H1 (cell line): ENCODE data around the gene RNU6-1. TPM values are rescaled to one million over a fixed set of nuclear protein-coding genes. Genes with fewer than 3 reads are reported as not detected.
A peak's percentile ranks its signal among the peaks of the same experiment; 100 is the strongest.

Experiments
- EP300 ChIP-seq, 2 experiments: IDR thresholded peaks; 1 replicate in 1 of 2; 2 replicates in 1 of 2; pipeline ENCODE4 v1.6.1; 2011 to 2012; ENCODE audit warnings: low read depth in 2 of 2, low read length in 2 of 2, mild to moderate bottlenecking in 2 of 2, borderline replicate concordance in 1 of 2, inconsistent platforms in 1 of 2, moderate library complexity in 1 of 2
- POU5F1 ChIP-seq: IDR thresholded peaks from 2 replicates; pipeline ENCODE4 v1.6.1; 2011; ENCODE audit warnings: low read depth, mild to moderate bottlenecking, low read length, moderate library complexity
- SP2 ChIP-seq: IDR thresholded peaks from 2 replicates; pipeline ENCODE4 v1.6.1; 2012; ENCODE audit warnings: mild to moderate bottlenecking, low read length, inconsistent platforms
- TAF1 ChIP-seq: IDR thresholded peaks from 2 replicates; pipeline ENCODE4 v1.6.1; 2011; ENCODE audit warnings: mild to moderate bottlenecking, low read depth, low read length
- TAF7 ChIP-seq: optimal IDR thresholded peaks from 2 replicates; pipeline ENCODE3; 2011; ENCODE audit warnings: low read depth, mild to moderate bottlenecking, inconsistent platforms, low read length, moderate library complexity, borderline replicate concordance
- ZNF274 ChIP-seq: IDR thresholded peaks from 2 replicates; pipeline ENCODE4 v1.7.0; 2012; ENCODE audit warnings: low read length, borderline replicate concordance; ENCODE audit errors: extremely low read depth
- polyA plus RNA-seq, 7 experiments: library from polyadenylated mRNA; depleted of rRNA in 3 of 7; stranded (reverse) in 5 of 7; unstranded in 2 of 7; fragments of >200 nt in 5 of 7; fragments of 200-250 nt in 2 of 7; gene quantifications; 1 replicate in 5 of 7; 2 replicates in 1 of 7; 4 replicates in 1 of 7; pipeline versions ENCODE4 v1.2.1 to v1.2.3, GENCODE V29; 2011 to 2013; ENCODE audit warnings: missing spikeins in 2 of 7, mixed read lengths in 2 of 7
- total RNA-seq: library from RNA; stranded (reverse); fragmentation: NEBNext Ultra II Directional; extraction: Animal tissue kit (Norgen Biotek cat#: 25700); gene quantifications from 2 replicates; pipeline ENCODE4 v1.2.1, GENCODE V29; 2021
- TF ChIP-seq, protein P1 (sequence below): IDR thresholded peaks from 2 replicates; pipeline ENCODE4 v1.6.1; 2011; ENCODE audit warnings: low read length, improper control_type of control experiment

The RNU6-1 gene
- total and polyA plus RNA-seq, 2 of the 8 experiments (the other 6 are each of a cell fraction or from before 2014, with no cell fraction given): not detected

DNA sequence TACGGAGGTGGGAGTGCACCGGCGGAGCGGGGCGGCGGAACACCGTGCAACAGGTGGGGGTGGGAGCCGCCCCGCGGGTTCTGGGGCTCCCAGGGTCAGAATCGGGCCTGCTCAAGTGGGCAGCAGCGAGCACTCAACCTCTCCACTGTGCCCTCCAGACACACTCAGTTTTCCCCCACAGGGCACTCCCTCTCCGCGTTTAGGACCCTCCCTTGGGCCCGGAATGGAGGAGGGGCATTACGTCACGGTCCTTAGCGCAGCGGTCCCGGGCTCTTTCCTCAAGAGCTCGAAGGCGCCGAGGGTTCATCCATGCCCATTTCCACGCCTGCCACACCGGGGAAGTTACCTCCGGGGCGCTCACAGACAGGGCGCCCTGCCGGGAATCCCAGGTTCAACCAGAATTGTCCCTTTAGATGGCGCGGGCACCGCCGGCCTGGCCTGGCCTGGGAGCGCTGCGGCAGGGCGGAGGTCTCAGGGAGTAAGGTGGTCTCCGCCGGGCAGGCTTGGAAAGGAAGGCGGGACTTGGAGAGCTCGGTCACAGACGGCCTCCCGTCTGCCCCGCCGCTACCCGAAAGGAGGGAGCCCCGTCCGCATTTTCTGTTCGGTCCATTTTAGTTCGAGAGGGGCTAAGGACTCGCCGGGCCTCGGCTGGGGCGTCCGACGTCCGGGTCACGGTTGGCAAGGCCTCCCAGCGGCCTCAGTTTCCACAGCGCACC, 5.1 kb downstream of the RNU6-1 start (continued):
- TF ChIP-seq EP300 (IDR thresholded peaks at IDR 0.05; ENCODE audit: borderline replicate concordance in 1 of 2, low read depth in 2 of 2, low read length in 2 of 2) (no peak), ZNF274 (no peak), TAF7 (no peak), POU5F1 (no peak), TAF1 (0 out of 2 replicates have a peak, but pooled peaks have one; percentile 27), SP2 (no peak)
- TF ChIP-seq, protein P1, sequence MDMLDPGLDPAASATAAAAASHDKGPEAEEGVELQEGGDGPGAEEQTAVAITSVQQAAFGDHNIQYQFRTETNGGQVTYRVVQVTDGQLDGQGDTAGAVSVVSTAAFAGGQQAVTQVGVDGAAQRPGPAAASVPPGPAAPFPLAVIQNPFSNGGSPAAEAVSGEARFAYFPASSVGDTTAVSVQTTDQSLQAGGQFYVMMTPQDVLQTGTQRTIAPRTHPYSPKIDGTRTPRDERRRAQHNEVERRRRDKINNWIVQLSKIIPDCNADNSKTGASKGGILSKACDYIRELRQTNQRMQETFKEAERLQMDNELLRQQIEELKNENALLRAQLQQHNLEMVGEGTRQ: no peak
